IPS DF 6.9 (cell line): ENCODE results near the gene FAM177B.

Experiments
- DNase-seq: peaks from one replicate; pipeline ENCODE4 v3.0.0-alpha.2; 2013; ENCODE audit warnings: low read depth, low spot score
- H3K27ac ChIP-seq: one replicate; pipeline ENCODE4 v1.5.1; 2013; ENCODE audit warnings: low read length, control low read depth
- H3K27me3 ChIP-seq: 2 replicates; pipeline ENCODE4 v1.6.1; 2013; ENCODE audit warnings: mild to moderate bottlenecking, low read length; ENCODE audit not compliant: control insufficient read depth, insufficient read depth
- H3K36me3 ChIP-seq: 2 replicates; pipeline ENCODE4 v1.6.1; 2013; ENCODE audit warnings: low read length; ENCODE audit not compliant: control insufficient read depth, insufficient read depth
- H3K4me1 ChIP-seq: 2 replicates; pipeline ENCODE4 v1.6.1; 2013; ENCODE audit warnings: low read length; ENCODE audit not compliant: control insufficient read depth, insufficient read depth
- H3K4me3 ChIP-seq: 2 replicates; pipeline ENCODE4 v1.5.1; 2013; ENCODE audit warnings: mild to moderate bottlenecking, low read length
- H3K9me3 ChIP-seq: 2 replicates; pipeline ENCODE4 v1.6.1; 2013; ENCODE audit warnings: low read length, inconsistent platforms; ENCODE audit not compliant: control insufficient read depth, insufficient read depth
- WGBS: extraction: QIAGEN DNeasy Blood & Tissue Kit; methylation state at CpG from one replicate; pipeline ENCODE4 v1.1.7; 2013; ENCODE audit warnings: mixed read lengths, missing lambda C conversion rate; ENCODE audit not compliant: insufficient read length, insufficient coverage; 5-methylcytosine and 5-hydroxymethylcytosine counted together

The FAM177B gene

DNA sequence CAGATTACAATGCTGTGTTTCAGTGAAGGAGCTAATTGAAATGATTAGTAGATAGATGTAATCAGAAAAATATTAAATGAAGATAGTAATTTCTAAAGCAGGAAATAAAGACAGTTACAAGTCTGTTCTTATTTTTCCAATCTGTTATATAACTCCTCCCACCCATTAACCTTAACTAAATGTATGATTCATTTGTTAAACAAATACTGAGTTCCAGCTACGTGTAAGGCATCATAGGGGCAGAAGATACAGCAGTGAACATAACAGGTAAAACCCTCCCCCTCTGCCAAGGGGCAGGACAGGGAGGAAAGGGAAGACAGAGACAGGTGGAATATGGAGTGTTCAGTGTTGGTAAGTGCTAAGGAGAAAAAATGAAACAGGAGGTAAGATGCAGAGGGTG lies at the start of gene FAM177B:
TSS of gene FAM177B (plus strand) at position 231 of the 400 bp plus-strand sequence. CDS start 9,344 bp downstream, outside the sequence.
- Histone ChIP-seq H3K27ac (no peak within 1 kb of the TSS), H3K4me1 (peaks cover 2% of the 10 kb centered on the region), H3K36me3 (no peaks in the 10 kb centered on the region), H3K27me3 (no peaks in the 10 kb centered on the region), H3K4me3 (no peak within 1 kb of the TSS), H3K9me3 (no peaks in the 10 kb centered on the region)
- no CpG with 5 or more reads among the region's 1 CpG for WGBS
- no peak for DNase-seq

GRCh38 chr1:222691016-222691415 lies 46.0 kb upstream of the FAM177B start:
- Histone ChIP-seq H3K9me3 (no peaks in the 10 kb centered on the region), H3K4me3 (no peak overlapping the region), H3K27ac (no peak overlapping the region), H3K4me1 (no peaks in the 10 kb centered on the region), H3K27me3 (no peaks in the 10 kb centered on the region), H3K36me3 (peaks cover 3% of the 10 kb centered on the region; the same call in 1 of the 2 replicates)
- no CpG with 5 or more reads among the region's 1 CpG for WGBS
- no peak for DNase-seq

- Histone ChIP-seq H3K27ac (no peak overlapping the region), H3K4me1 (no peaks in the 10 kb centered on the region), H3K4me3 (no peak overlapping the region), H3K9me3 (no peaks in the 10 kb centered on the region), H3K36me3 (no peaks in the 10 kb centered on the region; the same call in 1 of the 2 replicates), H3K27me3 (no peaks in the 10 kb centered on the region)
- DNase-seq = no peak
- WGBS = no CpG with 5 or more reads among the region's 5 CpGs
Observed at GRCh38 chr1:222694927-222695326, 42.1 kb upstream of the FAM177B start.

DNA sequence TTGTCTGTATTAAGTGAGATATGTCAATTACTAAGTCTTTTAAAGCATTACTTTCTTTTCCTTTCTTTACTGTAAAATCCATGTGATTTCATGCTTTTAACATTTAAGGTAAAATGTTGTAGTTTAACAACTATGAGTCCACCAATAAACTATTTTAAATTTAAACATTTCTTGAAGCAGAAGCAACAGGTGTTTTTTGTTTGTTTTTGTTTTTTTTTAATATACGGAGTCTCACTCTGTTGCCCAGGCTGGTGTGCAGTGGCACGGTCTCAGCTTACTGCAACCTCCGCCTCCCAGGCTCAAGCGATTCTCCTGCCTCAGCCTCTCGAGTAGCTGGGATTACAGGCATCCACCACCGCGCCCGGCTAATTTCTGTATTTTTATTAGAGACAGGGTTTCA lies 40.3 kb upstream of the FAM177B start:
- WGBS = no CpG with 5 or more reads among the region's 8 CpGs
- Histone ChIP-seq H3K4me1 (no peaks in the 10 kb centered on the region), H3K36me3 (no peaks in the 10 kb centered on the region; the same call in 1 of the 2 replicates)

DNA sequence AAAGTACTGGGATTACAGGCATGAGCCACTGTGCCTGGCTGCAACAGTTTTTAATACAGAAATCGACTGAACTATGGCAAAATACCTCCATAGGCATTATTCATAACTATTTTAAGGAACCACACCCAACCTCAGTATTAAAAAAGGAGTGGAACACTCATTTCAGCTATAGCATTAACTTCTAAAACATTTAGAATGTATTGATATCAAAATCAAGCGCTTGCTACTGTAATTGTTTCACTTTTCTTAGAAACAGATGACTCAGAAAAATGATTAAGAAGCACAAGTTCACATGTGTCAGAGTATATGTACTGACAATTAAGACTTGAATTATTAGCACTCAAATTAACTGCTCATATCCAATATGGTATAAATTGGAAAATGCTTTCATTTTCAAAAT lies 39.8 kb upstream of the FAM177B start:
- no peaks in the 10 kb centered on the region for H3K9me3 ChIP-seq
- no peak overlapping the region for H3K27ac ChIP-seq
- no peak overlapping the region for H3K4me3 ChIP-seq
- no peak for DNase-seq
- H3K36me3 ChIP-seq = no peaks in the 10 kb centered on the region; the same call in 1 of the 2 replicates
- no CpG with 5 or more reads among the region's 2 CpGs for WGBS
- no peaks in the 10 kb centered on the region for H3K4me1 ChIP-seq
- H3K27me3 ChIP-seq = no peaks in the 10 kb centered on the region

More for the DNA sequence above, 40.3 kb upstream of the FAM177B start:
- DNase-seq = no peak
- H3K27ac ChIP-seq = no peak overlapping the region
- H3K27me3 ChIP-seq = no peaks in the 10 kb centered on the region
- H3K9me3 ChIP-seq = no peaks in the 10 kb centered on the region
- no peak overlapping the region for H3K4me3 ChIP-seq

DNA sequence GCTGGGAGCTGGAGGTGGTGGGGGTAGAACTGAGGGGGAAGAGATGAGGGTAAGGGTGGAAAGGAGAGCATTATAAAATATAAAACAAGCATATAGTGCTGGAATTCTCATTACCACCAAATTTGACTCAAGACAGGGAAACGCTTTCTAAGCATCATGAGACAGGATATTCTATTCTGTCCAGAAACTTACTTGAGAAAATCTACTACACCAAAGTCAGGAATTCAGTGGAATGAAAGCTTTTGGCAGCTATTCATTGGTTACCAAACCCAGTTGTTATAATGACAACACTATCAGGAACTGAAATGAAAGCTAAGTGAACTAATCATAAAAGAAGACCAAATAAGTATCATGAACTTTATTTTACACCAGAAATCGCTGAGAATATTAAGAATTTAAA lies 39.2 kb upstream of the FAM177B start:
- Histone ChIP-seq H3K9me3 (no peaks in the 10 kb centered on the region), H3K27me3 (no peaks in the 10 kb centered on the region), H3K27ac (no peak overlapping the region), H3K36me3 (no peaks in the 10 kb centered on the region; the same call in 1 of the 2 replicates), H3K4me3 (no peak overlapping the region), H3K4me1 (no peaks in the 10 kb centered on the region)
- WGBS = no CpG with 5 or more reads among the region's 2 CpGs
- no peak for DNase-seq

- no CpG with 5 or more reads among the region's 4 CpGs for WGBS
- Histone ChIP-seq H3K27me3 (no peaks in the 10 kb centered on the region), H3K9me3 (no peaks in the 10 kb centered on the region), H3K36me3 (no peaks in the 10 kb centered on the region; the same call in 1 of the 2 replicates), H3K27ac (no peak overlapping the region), H3K4me3 (no peak overlapping the region), H3K4me1 (no peaks in the 10 kb centered on the region)
- no peak for DNase-seq
Observed at GRCh38 chr1:222702210-222702609, 34.8 kb upstream of the FAM177B start.

- Histone ChIP-seq H3K9me3 (no peaks in the 10 kb centered on the region), H3K4me1 (no peaks in the 10 kb centered on the region), H3K4me3 (no peak overlapping the region), H3K27ac (no peak overlapping the region), H3K36me3 (no peaks in the 10 kb centered on the region; the same call in 1 of the 2 replicates), H3K27me3 (no peaks in the 10 kb centered on the region)
- WGBS = no CpG with 5 or more reads among the region's 1 CpG
- no peak for DNase-seq
Observed at GRCh38 chr1:222704260-222704659, 32.7 kb upstream of the FAM177B start.

GRCh38 chr1:222706815-222707214 lies 30.2 kb upstream of the FAM177B start:
- no peak overlapping the region for H3K4me3 ChIP-seq
- no peaks in the 10 kb centered on the region for H3K36me3 ChIP-seq
- H3K27me3 ChIP-seq = no peaks in the 10 kb centered on the region
- DNase-seq = no peak
- no peaks in the 10 kb centered on the region for H3K4me1 ChIP-seq
- no peak overlapping the region for H3K27ac ChIP-seq
- H3K9me3 ChIP-seq = no peaks in the 10 kb centered on the region
- no CpG with 5 or more reads among the region's 4 CpGs for WGBS

DNA sequence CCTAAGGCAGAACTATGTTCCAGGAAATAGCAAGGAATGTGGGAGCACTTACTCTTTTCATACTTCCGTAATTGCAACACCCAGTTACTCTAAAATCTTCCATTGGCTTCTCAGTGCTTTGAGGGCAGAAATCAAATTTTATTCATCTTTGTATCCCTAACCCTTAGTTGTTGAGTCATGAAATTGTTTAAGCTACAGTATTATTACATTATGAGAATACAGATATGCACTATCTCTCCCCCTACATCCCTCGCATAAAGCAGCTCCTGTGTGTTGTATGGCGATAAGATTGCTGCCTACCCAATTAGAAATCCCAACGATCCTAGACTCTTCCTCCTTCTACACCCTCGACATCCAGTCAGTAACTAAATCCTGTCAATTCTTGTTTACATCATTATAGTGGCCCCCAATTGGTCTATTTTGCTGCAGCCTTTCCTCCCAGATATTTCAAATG lies 27.3 kb upstream of the FAM177B start:
- Histone ChIP-seq H3K36me3 (no peaks in the 10 kb centered on the region), H3K27ac (no peak overlapping the region), H3K27me3 (no peaks in the 10 kb centered on the region), H3K4me3 (no peak overlapping the region), H3K9me3 (no peaks in the 10 kb centered on the region), H3K4me1 (no peaks in the 10 kb centered on the region)
- no CpG with 5 or more reads among the region's 5 CpGs for WGBS
- no peak for DNase-seq
